Mucosa of descending colon (tissue), 3 donors: Measurements from ENCODE around the gene CACNA2D3. TPM values are rescaled to one million over a fixed set of nuclear protein-coding genes. Genes with fewer than 3 reads are reported as not detected.

Experiments used
- ATAC-seq: fragments of 200-7000 bp; cut with Tn5 transposase; one replicate; pipeline ENCODE4 v1.9.1; 2020; ENCODE audit warnings: mild to moderate bottlenecking, moderate library complexity
- DNase-seq, 3 donors: peaks; one replicate each; pipeline ENCODE4 v3.0.0-alpha.2; 2020
- H3K36me3 ChIP-seq: fragments of 200-600 bp; one replicate; pipeline ENCODE4 v1.8.0; 2021; ENCODE audit warnings: low read depth, mild to moderate bottlenecking
- H3K4me1 ChIP-seq: fragments of 200-600 bp; one replicate; pipeline ENCODE4 v1.8.0; 2021; ENCODE audit warnings: low read depth, mild to moderate bottlenecking
- H3K4me3 ChIP-seq: fragments of 200-600 bp; one replicate; pipeline ENCODE4 v1.8.0; 2021; ENCODE audit warnings: mild to moderate bottlenecking
- H3K9me3 ChIP-seq: fragments of 200-600 bp; one replicate; pipeline ENCODE4 v1.8.0; 2021; ENCODE audit warnings: mild to moderate bottlenecking
- intact Hi-C, 2 donors: fragments of 100-400 bp; cut with DNase I in 1 of 2; cut with micrococcal nuclease in 1 of 2; formaldehyde crosslinking; loops; one replicate each; pipeline versions ENCODE4 v1.11.0 to v1.11.1; 2022; cut with DNase I, micrococcal nuclease
- total RNA-seq, 3 donors: library from RNA; stranded (reverse); fragmentation: NEBNext Ultra II Directional in 2 of 3; extraction: Animal tissue kit (Norgen Biotek cat#: 25700) in 2 of 3; gene quantifications; one replicate each; pipeline versions ENCODE4 v1.2.1 to v1.2.4, GENCODE V29; 2021 to 2023
- TF ChIP-seq, protein P1 (sequence below): fragments of 200-600 bp; IDR thresholded peaks from one replicate; pipeline ENCODE4 v1.8.0; 2022; ENCODE audit warnings: antibody characterized with exemption, mild to moderate bottlenecking
- donor health status: DM: no; HTN: no; CAD: no; lungs with moderate emphysema.
- donor health status: DM: no; HTN: no; CAD: no.
- donor health status: DM: no; HTN: yes; CAD: no.

Gene CACNA2D3
- total RNA-seq, 3 donors from 2014 or later = 0.34 to 3.5 (median 0.55) TPM

DNA sequence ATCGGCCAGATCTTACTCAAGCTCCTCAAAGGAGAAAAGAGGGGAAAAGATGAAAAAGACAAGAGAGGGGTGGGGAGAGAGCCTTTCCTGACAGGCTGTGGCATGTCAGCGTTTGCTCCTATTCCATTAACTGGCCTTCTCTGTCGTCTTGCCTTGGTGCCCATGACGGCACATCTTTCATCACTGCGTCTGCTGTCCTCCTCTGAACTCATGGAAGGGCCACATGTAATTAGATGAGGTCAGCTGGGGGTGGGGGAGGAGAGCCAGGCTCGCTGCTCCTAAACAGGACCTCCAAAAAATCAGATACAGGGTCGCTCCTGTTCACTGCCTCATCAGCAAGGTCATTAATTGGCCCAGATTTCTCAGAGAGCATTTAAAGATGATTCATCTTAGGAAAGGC lies 755.8 kb downstream of the CACNA2D3 start:
- TF ChIP-seq, protein P1, sequence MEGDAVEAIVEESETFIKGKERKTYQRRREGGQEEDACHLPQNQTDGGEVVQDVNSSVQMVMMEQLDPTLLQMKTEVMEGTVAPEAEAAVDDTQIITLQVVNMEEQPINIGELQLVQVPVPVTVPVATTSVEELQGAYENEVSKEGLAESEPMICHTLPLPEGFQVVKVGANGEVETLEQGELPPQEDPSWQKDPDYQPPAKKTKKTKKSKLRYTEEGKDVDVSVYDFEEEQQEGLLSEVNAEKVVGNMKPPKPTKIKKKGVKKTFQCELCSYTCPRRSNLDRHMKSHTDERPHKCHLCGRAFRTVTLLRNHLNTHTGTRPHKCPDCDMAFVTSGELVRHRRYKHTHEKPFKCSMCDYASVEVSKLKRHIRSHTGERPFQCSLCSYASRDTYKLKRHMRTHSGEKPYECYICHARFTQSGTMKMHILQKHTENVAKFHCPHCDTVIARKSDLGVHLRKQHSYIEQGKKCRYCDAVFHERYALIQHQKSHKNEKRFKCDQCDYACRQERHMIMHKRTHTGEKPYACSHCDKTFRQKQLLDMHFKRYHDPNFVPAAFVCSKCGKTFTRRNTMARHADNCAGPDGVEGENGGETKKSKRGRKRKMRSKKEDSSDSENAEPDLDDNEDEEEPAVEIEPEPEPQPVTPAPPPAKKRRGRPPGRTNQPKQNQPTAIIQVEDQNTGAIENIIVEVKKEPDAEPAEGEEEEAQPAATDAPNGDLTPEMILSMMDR = no peak
- DNase-seq = no peak
- no peaks in the 10 kb centered on the region for H3K36me3 ChIP-seq
- no peaks in the 10 kb centered on the region for H3K4me1 ChIP-seq
- H3K9me3 ChIP-seq = no peaks in the 10 kb centered on the region
- ATAC-seq = no peak
- intact Hi-C loops = no loop called here
- H3K4me3 ChIP-seq = no peak overlapping the region

DNA sequence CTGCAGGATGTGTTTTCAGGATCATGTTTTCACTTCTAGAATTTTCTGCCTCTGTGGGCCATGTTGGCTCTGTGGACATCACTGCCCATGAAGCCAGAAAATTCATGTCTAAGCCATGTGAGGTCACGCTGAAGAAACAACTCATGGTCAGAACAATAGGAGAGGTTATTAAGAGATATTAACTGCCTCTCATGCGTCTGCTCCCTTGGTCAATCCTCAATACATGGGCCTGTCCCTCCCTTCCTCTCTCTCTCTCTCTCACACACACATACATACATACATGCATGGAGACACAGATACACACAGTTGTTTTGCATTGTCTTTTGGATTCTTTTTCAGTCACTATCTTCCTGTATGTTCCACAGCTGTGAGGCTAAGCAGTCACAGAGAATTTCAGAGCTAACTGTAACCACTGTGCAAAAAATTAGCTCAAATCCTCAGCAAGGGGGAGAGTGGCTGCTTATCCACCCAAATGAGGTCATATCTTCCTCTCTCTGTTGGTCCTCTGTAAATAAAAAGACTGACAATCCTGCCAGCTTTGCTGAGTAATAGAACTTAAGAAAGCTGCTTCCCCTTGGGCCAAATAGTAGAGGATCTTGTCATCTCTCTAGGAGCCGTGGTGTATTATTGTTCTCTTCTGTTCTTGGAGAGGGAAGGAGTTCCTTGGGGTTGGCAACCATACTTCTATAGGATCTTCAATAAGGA lies 759.9 kb downstream of the CACNA2D3 start:
- no peaks in the 10 kb centered on the region for H3K9me3 ChIP-seq
- DNase-seq (peak in 1 of 3 donors; percentile 12), ATAC-seq (peak; percentile 59)
- H3K36me3 ChIP-seq = no peaks in the 10 kb centered on the region
- intact Hi-C loops = no loop called here
- H3K4me3 ChIP-seq = no peak overlapping the region
- no peaks in the 10 kb centered on the region for H3K4me1 ChIP-seq
- TF ChIP-seq, protein P1 = no peak

DNA sequence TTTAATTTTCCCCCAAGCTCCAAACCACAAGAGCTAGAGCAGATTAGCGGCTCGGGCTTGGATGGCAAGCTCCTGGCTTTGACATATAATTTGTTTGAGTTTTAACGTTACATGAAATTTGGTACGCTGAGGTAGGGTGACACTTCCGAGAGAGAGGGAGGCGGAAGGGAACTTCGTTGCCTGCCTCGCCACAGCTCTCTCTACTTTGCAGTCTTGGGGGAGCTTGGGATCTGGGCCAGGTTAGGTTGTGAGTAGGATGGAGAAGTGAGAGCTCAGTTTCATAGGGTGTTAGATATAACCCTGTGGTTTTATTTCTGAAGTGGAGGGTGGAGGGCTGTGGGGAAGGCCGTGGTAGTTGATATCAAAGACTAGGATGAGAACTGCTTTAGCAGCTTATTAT lies 765.8 kb downstream of the CACNA2D3 start:
- H3K4me3 ChIP-seq = no peak overlapping the region
- intact Hi-C loops = no loop called here
- ATAC-seq = no peak
- H3K9me3 ChIP-seq = no peaks in the 10 kb centered on the region
- DNase-seq = no peak
- H3K36me3 ChIP-seq = no peaks in the 10 kb centered on the region
- TF ChIP-seq, protein P1 = no peak
- peaks cover 7% of the 10 kb centered on the region for H3K4me1 ChIP-seq

DNA sequence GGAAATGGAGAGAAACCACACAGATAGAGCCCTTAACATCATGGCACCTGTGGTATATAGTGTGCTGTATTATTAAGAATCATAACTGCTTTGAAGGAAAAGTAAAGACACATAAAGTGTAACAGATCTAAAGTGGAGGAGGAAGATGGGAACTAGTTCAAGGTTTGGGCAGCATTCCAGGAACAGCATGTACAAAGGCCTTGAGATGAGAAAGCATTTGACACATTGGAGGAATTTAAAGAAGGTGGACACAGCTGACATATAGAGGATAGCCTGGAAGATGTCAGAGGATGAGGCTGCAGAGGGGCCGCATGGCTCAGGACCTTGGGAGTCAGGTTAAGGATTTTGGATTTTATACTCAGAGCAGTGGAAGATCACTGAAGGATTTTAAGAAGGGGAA lies 766.5 kb downstream of the CACNA2D3 start:
- ATAC-seq (no peak), DNase-seq (no peak)
- no peaks in the 10 kb centered on the region for H3K9me3 ChIP-seq
- intact Hi-C loops = no loop called here
- no peaks in the 10 kb centered on the region for H3K36me3 ChIP-seq
- TF ChIP-seq, protein P1 = no peak
- H3K4me1 ChIP-seq = peaks cover 7% of the 10 kb centered on the region
- no peak overlapping the region for H3K4me3 ChIP-seq

DNA sequence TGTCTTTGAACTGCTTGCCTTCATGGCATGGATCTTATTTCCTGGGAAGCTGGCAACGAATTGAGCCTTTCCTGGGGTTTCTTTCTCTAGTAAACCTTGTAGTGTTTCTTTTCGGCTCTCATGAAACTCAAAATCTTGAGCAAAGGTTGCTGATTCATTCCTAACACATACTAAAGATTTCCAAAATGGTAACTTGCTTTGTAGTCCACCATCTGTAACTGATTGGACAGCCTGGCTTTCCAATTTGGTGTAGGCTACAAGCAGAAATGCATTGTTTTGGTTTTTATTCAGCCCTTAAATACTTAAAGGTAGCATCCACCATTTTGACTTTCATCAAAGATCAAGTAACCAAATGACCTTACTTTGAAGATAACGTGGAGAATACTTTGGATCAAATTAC lies 767.4 kb downstream of the CACNA2D3 start:
- peaks cover 7% of the 10 kb centered on the region for H3K4me1 ChIP-seq
- no peaks in the 10 kb centered on the region for H3K9me3 ChIP-seq
- H3K36me3 ChIP-seq = no peaks in the 10 kb centered on the region
- TF ChIP-seq, protein P1 = no peak
- no peak overlapping the region for H3K4me3 ChIP-seq
- intact Hi-C loops = no loop called here
- DNase-seq (no peak), ATAC-seq (no peak)

DNA sequence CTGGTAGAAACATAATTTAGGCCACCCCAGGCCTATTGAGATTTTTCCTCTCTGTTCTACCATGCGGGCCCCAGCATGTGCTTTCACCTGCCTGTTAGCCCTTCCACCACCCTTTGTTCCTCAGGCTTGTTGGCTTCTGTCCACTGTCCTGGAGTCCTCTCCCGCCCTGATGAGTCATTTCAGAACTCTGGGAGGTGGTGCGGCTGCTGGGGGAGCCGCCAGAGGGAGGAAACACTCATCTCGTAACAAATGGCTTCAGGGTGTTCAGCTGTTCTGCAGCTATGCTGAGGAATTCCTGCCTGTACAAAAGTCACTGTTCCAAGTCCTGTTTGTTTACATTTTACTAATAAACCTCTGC lies 769.2 kb downstream of the CACNA2D3 start:
- TF ChIP-seq, protein P1 = peak; percentile 28
- intact Hi-C loops = no loop called here
- DNase-seq (peak; percentile 77 to 80 (median 78)), ATAC-seq (peak; percentile 99)
- no peak overlapping the region for H3K4me3 ChIP-seq
- H3K4me1 ChIP-seq = peaks cover 7% of the 10 kb centered on the region
- no peaks in the 10 kb centered on the region for H3K36me3 ChIP-seq
- no peaks in the 10 kb centered on the region for H3K9me3 ChIP-seq
